Astrocyte (in vitro differentiated cells and primary cell): Measurements from ENCODE around the gene CAMK1D. TPM values are rescaled to one million over a fixed set of nuclear protein-coding genes. Genes with fewer than 3 reads are reported as not detected.
A peak's percentile ranks its signal among the peaks of the same experiment; 100 is the strongest.

ENCODE experiments used
- DNase-seq: peaks from one replicate; pipeline ENCODE4 v3.0.0-alpha.2; 2010; ENCODE audit warnings: low read depth
- FAIRE-seq: peaks from 2 replicates; lab custom pipeline; 2011; peaks lifted over from hg19 to GRCh38; lab: Jason Lieb, UNC
- H2AFZ ChIP-seq: 2 replicates; pipeline ENCODE4 v1.6.0; 2012; ENCODE audit warnings: low read depth, low read length, inconsistent platforms
- H3K27ac ChIP-seq: 2 replicates; pipeline ENCODE4 v1.5.1; 2011; ENCODE audit warnings: low read depth, low read length, inconsistent platforms
- H3K27me3 ChIP-seq: 2 replicates; pipeline ENCODE4 v1.6.0; 2011; ENCODE audit warnings: low read length, inconsistent platforms; ENCODE audit not compliant: insufficient read depth
- H3K36me3 ChIP-seq: 2 replicates; pipeline ENCODE4 v1.5.1; 2011; ENCODE audit warnings: low read length, inconsistent platforms; ENCODE audit not compliant: insufficient read depth
- H3K4me1 ChIP-seq: 2 replicates; pipeline ENCODE4 v1.5.1; 2011; ENCODE audit warnings: low read length, inconsistent platforms; ENCODE audit not compliant: insufficient read depth
- H3K4me2 ChIP-seq: 2 replicates; pipeline ENCODE4 v1.6.0; 2012; ENCODE audit warnings: low read length, inconsistent platforms
- H3K4me3 ChIP-seq: 2 replicates; pipeline ENCODE4 v1.5.1; 2011; ENCODE audit warnings: low read depth, mild to moderate bottlenecking, low read length, inconsistent platforms; ENCODE audit not compliant: insufficient read depth
- H3K79me2 ChIP-seq: 2 replicates; pipeline ENCODE4 v1.6.0; 2012; ENCODE audit warnings: mild to moderate bottlenecking, low read length, inconsistent platforms; ENCODE audit not compliant: insufficient read depth
- H3K9ac ChIP-seq: 2 replicates; pipeline ENCODE4 v1.6.0; 2012; ENCODE audit warnings: mild to moderate bottlenecking, low read length, inconsistent platforms
- H3K9me3 ChIP-seq: 2 replicates; pipeline ENCODE4 v1.5.1; 2012; ENCODE audit warnings: low read depth, mild to moderate bottlenecking, low read length, inconsistent platforms; ENCODE audit not compliant: insufficient read depth
- H4K20me1 ChIP-seq: 2 replicates; pipeline ENCODE4 v1.6.0; 2012; ENCODE audit warnings: low read length, inconsistent platforms; ENCODE audit not compliant: insufficient read depth
- H3K27ac Mint-ChIP-seq: one replicate; pipeline ENCODE4 v1.8.0; 2021; ENCODE audit warnings: mild to moderate bottlenecking, mixed read lengths; ENCODE audit not compliant: unreplicated experiment
- H3K27me3 Mint-ChIP-seq: one replicate; pipeline ENCODE4 v1.8.0; 2021; ENCODE audit warnings: low read depth, mixed read lengths; ENCODE audit not compliant: unreplicated experiment
- H3K36me3 Mint-ChIP-seq: one replicate; pipeline ENCODE4 v1.8.0; 2021; ENCODE audit warnings: low read depth, mixed read lengths; ENCODE audit not compliant: unreplicated experiment
- H3K4me1 Mint-ChIP-seq: one replicate; pipeline ENCODE4 v1.8.0; 2021; ENCODE audit warnings: low read depth, mixed read lengths; ENCODE audit not compliant: unreplicated experiment
- H3K4me3 Mint-ChIP-seq: one replicate; pipeline ENCODE4 v1.8.0; 2021; ENCODE audit warnings: mild to moderate bottlenecking, moderate library complexity, mixed read lengths; ENCODE audit not compliant: unreplicated experiment
- H3K9me3 Mint-ChIP-seq: one replicate; pipeline ENCODE4 v1.8.0; 2021; ENCODE audit warnings: mild to moderate bottlenecking, mixed read lengths; ENCODE audit not compliant: unreplicated experiment
- EZH2 ChIP-seq: IDR thresholded peaks from 2 replicates; pipeline ENCODE4 v1.6.1; 2012; ENCODE audit warnings: mild to moderate bottlenecking, low read length, inconsistent platforms; ENCODE audit not compliant: insufficient read depth
- microRNA-seq: library from miRNA; unstranded; fragments of <30 nt; microRNA quantifications from one replicate; pipeline ENCODE4 v1.2.0, GENCODE V29; 2020
- total RNA-seq: library from RNA; stranded (reverse); gene quantifications from 2 replicates; pipeline ENCODE4 v1.2.1, GENCODE V29; 2021
- TF ChIP-seq, protein P1 (sequence below): IDR thresholded peaks from 2 replicates; pipeline ENCODE4 v1.5.1; 2011; ENCODE audit warnings: low read depth, mild to moderate bottlenecking, inconsistent platforms, low read length, moderate library complexity; ENCODE audit not compliant: insufficient read depth

Gene CAMK1D
- total RNA-seq, 1 donor from 2014 or later: 23.6 TPM

DNA sequence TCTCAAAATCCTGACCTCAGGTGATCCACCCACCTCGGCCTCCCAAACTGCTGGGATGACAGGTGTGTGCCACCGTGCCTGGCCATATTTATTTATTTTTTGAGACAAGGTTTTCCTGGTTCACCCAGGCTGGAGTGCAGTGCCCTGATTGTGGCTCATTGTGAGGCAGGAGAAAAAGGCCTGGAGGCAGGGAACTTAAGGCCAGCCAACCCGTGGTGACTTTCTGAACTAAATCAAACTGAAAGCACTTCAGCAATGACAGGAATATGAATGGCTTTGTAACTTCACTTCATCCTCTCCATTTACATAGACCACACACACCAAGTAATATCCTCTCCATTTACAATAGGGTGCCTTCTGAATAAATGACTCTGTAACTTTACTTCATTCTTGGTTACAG, 527.8 kb downstream of the CAMK1D start:
- H3K27ac ChIP-seq: no peak overlapping the region
- TF ChIP-seq, protein P1, sequence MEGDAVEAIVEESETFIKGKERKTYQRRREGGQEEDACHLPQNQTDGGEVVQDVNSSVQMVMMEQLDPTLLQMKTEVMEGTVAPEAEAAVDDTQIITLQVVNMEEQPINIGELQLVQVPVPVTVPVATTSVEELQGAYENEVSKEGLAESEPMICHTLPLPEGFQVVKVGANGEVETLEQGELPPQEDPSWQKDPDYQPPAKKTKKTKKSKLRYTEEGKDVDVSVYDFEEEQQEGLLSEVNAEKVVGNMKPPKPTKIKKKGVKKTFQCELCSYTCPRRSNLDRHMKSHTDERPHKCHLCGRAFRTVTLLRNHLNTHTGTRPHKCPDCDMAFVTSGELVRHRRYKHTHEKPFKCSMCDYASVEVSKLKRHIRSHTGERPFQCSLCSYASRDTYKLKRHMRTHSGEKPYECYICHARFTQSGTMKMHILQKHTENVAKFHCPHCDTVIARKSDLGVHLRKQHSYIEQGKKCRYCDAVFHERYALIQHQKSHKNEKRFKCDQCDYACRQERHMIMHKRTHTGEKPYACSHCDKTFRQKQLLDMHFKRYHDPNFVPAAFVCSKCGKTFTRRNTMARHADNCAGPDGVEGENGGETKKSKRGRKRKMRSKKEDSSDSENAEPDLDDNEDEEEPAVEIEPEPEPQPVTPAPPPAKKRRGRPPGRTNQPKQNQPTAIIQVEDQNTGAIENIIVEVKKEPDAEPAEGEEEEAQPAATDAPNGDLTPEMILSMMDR: no peak
- no peak for TF ChIP-seq EZH2
- H3K4me3 Mint-ChIP-seq: no peak overlapping the region
- H3K9ac ChIP-seq: no peak overlapping the region
- no peak overlapping the region for H3K4me3 ChIP-seq
- H3K4me1 ChIP-seq: no peaks in the 10 kb centered on the region
- H3K27me3 Mint-ChIP-seq: peaks cover 20% of the 10 kb centered on the region
- DNase-seq (no peak), FAIRE-seq (no peak)
- H3K4me2 ChIP-seq: no peak overlapping the region
- H3K9me3 ChIP-seq: peaks cover 2% of the 10 kb centered on the region
- no peaks in the 10 kb centered on the region for H3K36me3 Mint-ChIP-seq
- peaks cover 6% of the 10 kb centered on the region for H3K27me3 ChIP-seq
- H3K4me1 Mint-ChIP-seq: peaks cover 2% of the 10 kb centered on the region
- H3K27ac Mint-ChIP-seq: peak overlapping the region; percentile 51
- no peaks in the 10 kb centered on the region for H3K36me3 ChIP-seq
- no peak overlapping the region for H2AFZ ChIP-seq
- no peaks in the 10 kb centered on the region for H4K20me1 ChIP-seq
- peaks cover 5% of the 10 kb centered on the region for H3K9me3 Mint-ChIP-seq
- no peaks in the 10 kb centered on the region for H3K79me2 ChIP-seq

DNA sequence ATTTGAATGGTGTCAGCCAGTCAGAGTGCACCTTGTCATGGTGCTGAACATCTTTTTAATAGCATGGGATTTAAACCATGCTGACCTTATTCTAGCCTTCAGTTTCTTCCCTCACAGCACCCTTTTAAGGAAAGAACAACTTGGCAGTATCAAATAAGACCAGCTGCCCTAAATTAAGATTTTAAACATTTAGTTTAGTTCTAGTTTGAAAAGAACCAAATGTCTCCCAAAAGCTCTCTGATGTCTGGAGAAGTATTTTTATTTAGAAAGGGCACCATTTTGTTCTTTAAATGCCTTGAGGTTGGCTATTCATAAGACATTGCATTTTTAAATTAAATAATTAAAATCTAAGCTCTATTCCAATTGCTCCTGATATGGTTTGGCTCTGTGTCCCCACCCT, 531.1 kb downstream of the CAMK1D start:
- Mint-ChIP-seq H3K4me1 (peaks cover 2% of the 10 kb centered on the region), H3K36me3 (no peaks in the 10 kb centered on the region), H3K9me3 (peaks cover 7% of the 10 kb centered on the region), H3K27me3 (peaks cover 7% of the 10 kb centered on the region), H3K4me3 (no peak overlapping the region), H3K27ac (no peak overlapping the region)
- H3K27ac ChIP-seq: no peak overlapping the region
- no peak overlapping the region for H3K4me3 ChIP-seq
- peaks cover 9% of the 10 kb centered on the region for H3K27me3 ChIP-seq
- FAIRE-seq (no peak), DNase-seq (no peak)
- no peaks in the 10 kb centered on the region for H3K4me1 ChIP-seq
- no peak overlapping the region for H2AFZ ChIP-seq
- no peaks in the 10 kb centered on the region for H3K36me3 ChIP-seq
- H4K20me1 ChIP-seq: no peaks in the 10 kb centered on the region
- TF ChIP-seq, protein P1: no peak
- TF ChIP-seq EZH2: no peak
- H3K79me2 ChIP-seq: no peaks in the 10 kb centered on the region
- H3K9me3 ChIP-seq: peaks cover 2% of the 10 kb centered on the region
- no peak overlapping the region for H3K4me2 ChIP-seq
- H3K9ac ChIP-seq: no peak overlapping the region

DNA sequence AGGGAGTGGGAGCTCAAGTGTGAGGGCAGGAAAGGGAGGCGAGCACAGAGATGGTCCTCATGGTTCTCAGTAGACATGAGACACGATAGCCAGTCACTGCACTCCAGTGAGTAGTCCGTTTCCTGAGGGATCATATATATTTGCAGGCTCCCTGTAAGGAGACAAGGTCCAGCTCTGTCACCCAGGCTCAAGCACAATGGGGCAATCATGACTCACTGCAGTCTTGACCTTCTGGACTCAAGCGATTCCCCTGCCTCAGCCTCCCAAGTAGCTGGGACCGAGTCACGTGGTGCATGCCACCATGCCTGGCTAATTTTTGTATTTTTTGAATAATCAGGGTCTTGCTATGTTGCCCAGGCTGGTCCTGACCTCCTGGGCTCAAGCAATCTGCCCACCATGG, 535.5 kb downstream of the CAMK1D start:
- no peak overlapping the region for H3K4me3 Mint-ChIP-seq
- no peak for DNase-seq
- Histone ChIP-seq H2AFZ (no peak overlapping the region), H3K36me3 (no peaks in the 10 kb centered on the region), H3K9me3 (no peaks in the 10 kb centered on the region), H3K27ac (no peak overlapping the region), H3K79me2 (no peaks in the 10 kb centered on the region), H3K4me3 (no peak overlapping the region), H4K20me1 (no peaks in the 10 kb centered on the region), H3K27me3 (peaks cover 2% of the 10 kb centered on the region), H3K9ac (no peak overlapping the region), H3K4me1 (no peaks in the 10 kb centered on the region), H3K4me2 (no peak overlapping the region)
- FAIRE-seq: no peak
- peaks cover 3% of the 10 kb centered on the region for H3K27me3 Mint-ChIP-seq
- no peak overlapping the region for H3K27ac Mint-ChIP-seq
- peaks cover 4% of the 10 kb centered on the region for H3K9me3 Mint-ChIP-seq
- H3K36me3 Mint-ChIP-seq: peaks cover 2% of the 10 kb centered on the region
- no peaks in the 10 kb centered on the region for H3K4me1 Mint-ChIP-seq
- TF ChIP-seq, protein P1: no peak

Small RNA genes within 50 kb of the gene (microRNA-seq; reads per million reads assigned to microRNA genes)
- gene MIR4480 (not detected), gene MIR4481 (not detected), gene MIR548Q (not detected)

Other genes starting within 250 kb of the CAMK1D start
- 14.3 and 17.6 TPM in 2 replicates for gene SEC61A2, start 219.9 kb upstream of the CAMK1D start, total RNA-seq
- gene NUDT5, start 153.7 kb upstream of the CAMK1D start, total RNA-seq: 84.1 and 85.2 TPM in 2 replicates
- gene CDC123, start 153.4 kb upstream of the CAMK1D start, total RNA-seq: 107 and 110 TPM in 2 replicates